Cerebellar cortex (tissue), 1 donor: Measurements from ENCODE around the gene TP53BP1.
"Not testable (repeated sequence)": the region's sequence is repeated elsewhere in the genome, so short reads cannot be mapped to it uniquely, and the experiment has no call there.

Experiments
- DNase-seq: peaks from one replicate; pipeline ENCODE4 v3.0.0-alpha.2; 2015; ENCODE audit warnings: low spot score

The TP53BP1 gene

DNA sequence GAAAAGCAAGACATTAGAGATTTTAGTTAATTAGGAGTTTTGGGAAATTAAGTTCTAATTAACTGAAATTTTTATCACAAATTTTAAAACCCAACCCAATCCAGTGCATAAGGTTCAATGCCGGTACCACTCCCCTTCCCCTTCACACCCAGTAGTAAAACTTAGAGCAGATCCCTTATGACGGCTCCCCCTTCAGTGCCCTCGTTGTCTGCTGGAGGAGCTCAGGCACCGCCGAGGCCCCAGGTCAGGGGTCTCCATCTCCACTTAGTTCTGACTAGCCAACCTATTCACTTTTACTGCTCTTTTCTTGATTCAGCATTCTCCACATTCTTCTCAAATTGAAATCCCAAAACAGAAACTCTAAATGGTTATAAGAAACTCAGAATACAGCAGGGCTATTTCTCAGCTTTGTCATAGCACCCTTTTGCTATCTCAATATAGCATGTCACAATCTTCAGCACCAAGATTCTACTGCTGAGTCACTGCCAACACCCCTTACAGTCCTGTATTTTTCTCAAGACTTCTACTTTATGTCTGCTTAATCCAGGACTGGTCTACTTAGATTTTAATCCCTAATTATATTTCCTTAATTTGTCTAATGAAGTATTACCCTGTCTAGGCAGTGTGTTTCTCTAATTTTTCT lies 82.3 kb downstream of the TP53BP1 start:
- no peak for DNase-seq

DNA sequence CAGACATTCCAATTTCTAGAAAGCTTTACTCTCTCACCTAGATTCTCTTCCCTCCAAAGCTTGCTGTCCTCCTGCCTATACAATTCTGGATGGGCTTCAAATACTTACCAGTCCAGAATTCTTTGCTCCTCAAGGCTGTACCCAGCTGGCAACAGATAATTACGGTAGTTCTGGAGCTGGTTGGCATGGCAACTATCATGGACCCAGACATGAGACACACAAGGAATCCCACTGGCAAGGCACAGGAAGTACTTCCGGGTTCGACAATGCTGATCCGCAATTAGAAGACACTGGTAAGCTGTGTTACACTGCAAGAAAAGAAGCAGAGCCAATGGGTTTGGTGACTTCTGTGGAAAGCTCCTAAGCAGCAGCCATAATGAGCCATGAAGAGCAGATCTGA lies 84.2 kb downstream of the TP53BP1 start:
- DNase-seq: no peak

DNA sequence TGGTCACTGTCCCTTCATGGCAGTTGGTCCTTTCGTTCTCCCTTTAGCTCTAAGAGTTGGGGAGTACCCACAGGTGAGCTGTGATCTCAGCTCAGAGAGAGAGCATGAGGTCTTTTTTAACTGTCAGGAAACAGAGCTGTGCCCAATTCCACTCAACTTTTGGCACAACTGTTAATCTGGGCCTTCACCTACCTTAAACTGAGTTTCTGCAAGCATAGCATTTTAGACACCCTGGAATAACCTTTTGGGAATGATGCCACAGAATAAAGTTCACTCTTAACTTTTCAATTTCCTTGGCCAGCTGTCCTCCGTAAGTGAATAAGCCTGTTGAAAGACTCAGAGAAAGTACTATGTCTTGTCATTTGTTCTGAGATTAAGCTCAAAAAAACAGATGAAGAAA lies 86.1 kb downstream of the TP53BP1 start:
- DNase-seq: no peak

DNA sequence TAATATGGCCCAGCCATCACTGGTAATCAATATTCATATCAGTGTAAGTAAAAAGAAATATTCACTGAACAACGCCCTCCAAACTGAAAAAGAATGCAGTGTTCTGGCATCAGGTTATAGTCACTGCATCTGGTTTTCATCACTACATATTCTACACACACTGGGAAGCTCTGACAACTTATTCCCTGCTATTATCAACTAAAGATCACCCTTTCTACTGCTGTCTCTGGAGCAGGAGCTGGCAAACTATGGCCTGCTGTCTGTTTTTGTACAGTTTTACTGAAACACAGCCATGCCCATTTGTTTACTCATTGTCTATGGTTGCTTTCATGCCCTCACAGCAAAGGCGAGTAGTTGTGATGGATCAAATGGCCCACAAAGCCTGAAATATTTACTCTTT lies 86.8 kb downstream of the TP53BP1 start:
- DNase-seq: no peak

DNA sequence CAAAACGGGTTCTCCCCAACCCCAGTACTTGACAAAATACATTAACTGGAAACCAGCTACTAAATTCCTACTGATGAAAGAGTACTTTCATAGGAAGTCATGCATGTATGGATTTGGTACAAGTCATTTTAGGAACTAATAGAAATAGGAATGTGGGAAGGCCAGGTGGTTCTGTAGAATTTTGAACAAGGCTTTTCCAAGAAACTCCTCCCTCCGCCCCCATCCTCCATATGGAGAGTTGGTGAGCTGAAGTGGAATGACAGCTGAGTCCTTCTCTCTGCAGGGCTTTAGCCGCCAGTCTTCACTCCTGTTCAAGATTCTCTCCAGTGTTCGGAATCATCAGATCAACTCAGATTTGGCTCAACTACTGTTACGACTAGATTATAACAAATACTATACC lies 88.8 kb downstream of the TP53BP1 start:
- no peak for DNase-seq

DNA sequence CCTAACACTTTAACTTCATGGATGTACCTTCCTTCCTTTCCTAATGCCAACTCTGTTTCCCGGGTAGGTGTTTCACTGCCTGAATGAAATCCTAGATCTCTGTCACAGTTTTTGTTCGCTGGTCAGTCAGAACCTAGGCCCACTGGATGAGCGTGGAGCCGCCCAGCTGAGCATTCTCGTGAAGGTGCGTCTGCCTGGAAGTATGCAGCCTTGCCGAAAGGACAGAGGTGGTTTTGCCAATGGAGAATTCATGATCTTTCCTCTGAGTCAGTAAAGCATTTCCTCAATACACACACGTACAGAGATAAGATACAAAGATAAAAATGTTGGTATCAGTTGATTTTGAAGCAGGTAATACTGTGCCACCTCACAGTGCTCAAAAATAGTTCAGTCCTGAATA lies 89.3 kb downstream of the TP53BP1 start:
- no peak for DNase-seq

DNA sequence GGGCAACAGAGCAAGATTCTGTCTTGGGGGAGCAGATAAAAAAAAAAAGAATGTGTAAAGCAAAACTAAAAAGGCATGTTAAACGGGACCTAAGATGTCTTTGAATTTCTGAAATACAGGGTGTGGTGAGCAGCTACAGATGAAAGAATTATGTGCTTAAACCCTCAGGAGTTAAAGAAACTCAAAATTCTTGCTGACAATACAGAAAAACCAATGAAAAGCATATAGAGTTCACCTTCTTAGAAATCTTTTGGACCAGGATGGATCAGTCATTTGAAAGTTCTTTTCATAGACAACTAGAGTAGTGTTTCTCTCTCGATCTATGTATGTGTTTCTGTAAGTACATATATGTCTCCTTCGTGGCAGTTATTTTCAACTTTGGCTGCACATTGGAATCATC lies 90.7 kb downstream of the TP53BP1 start:
- no peak for DNase-seq

DNA sequence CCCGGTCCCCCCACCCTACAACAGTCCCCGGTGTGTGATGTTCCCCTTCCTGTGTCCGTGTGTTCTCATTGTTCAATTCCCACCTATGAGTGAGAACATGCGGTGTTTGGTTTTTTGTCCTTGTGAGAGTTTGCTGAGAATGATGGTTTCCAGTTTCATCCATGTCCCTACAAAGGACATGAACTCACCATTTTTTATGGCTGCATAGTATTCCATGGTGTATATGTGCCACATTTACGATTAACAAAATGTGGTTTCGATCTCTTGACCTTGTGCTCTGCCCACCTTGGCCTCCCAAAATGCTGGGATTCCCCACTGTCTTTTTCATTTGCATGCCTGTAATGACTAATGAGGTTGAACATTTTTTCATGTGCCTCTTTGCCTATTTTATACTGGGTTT lies 99.4 kb downstream of the TP53BP1 start:
- not testable (repeated sequence) for DNase-seq

DNA sequence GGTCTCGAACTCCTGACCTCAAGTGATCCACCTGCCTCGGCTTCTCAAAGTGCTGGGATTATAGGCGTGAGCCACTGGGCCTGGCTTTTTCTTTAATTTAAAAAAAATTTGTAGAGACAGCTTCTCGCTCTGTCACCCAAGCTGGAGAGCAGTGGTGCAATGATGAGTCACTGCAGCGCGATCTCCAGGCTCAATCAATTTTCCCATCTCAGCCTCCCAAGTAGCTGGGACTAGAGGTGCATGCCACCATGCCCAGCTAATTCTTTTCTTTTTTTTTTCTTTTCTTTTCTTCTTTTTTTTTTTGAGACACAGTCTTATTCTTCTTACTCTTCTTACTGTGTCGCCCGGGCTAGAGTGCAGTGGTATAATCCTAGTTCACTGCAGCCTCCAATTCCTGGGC lies 102.2 kb downstream of the TP53BP1 start:
- no peak for DNase-seq

DNA sequence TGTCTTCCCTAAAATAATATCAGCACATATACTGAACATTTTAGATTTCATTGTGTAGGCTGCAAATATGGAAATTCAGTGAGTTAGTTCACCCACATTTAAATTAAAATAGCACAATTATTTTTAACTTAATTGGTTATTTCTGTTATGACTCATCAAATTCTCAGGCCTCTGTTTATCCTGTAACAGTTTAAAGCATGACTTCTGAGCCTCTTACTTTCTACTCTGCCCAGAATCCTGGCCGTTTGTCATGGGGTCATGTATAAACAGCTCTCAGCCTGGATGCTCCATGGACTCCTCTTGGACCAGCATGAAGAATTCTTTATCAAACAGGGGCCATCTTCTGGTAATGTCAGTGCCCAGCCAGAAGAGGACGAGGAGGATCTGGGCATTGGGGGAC lies 109.9 kb downstream of the TP53BP1 start:
- DNase-seq: no peak

DNA sequence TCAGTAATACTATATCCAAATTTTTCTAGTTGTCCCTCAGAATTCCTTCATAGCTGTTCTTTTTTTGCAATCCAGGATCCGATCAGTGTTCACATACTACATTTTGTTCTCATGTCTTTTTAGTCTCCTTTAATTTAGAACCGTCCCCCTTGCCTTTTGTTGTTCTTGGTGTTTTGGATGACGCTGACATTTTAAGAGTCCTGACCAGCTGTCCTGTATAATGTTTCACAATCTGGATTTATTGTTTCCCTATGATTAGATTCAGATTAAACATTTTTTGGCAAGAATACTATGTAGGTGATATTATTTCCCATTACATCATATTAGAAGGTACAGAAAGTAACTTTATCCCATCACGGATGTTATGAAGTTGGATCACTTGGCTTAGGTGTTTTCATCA lies 110.6 kb downstream of the TP53BP1 start:
- no peak for DNase-seq

DNA sequence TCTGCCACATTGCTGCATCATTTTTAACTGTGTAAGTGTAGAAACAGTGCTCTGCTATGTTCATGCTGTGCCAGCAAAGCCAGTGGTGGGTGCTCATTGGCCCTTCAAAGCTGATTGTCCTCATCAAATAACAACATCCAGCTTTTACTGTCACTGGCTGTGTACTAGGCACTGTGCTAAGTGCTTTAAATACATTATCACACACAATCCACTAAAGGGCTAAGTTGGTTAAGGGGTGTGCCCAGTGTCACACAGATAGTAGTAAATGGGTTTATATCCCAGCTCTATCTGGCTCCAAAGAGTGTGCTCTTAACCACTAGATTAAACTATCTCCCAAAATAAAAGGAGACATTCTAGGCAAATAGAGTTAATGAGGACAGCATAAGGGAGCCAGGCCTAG lies 114.4 kb downstream of the TP53BP1 start:
- DNase-seq: no peak

DNA sequence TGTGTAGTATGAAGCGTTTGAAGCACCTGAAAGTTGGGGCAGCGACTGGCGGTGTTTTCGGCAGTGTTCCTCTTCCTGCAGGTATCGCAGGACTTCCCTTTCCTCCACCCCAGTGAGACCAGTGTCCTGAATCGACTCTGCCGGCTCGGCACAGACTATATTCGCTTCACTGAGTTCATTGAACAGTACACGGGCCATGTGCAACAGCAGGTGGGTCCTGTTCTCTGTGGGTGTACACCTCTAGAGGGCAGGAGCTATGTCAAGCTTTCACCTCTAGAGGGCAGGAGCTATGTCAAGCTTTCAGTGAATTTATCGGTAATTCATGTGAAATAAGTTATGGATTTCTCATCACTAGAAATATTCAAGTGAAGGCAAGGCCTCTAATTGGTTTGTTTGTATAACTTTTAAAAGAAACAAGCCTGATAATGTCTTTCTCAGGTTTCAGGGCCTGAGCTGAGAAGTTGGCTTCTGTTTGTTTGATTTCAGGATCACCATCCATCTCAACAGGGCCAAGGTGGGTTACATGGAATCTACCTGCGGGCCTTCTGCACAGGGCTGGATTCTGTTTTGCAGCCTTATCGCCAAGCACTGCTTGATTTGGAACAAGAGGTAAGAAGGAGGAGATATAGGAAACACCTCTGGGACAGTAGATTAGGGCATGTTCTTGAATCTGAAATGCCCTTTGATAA lies 116.8 kb downstream of the TP53BP1 start:
- DNase-seq: peak; percentile 36

DNA sequence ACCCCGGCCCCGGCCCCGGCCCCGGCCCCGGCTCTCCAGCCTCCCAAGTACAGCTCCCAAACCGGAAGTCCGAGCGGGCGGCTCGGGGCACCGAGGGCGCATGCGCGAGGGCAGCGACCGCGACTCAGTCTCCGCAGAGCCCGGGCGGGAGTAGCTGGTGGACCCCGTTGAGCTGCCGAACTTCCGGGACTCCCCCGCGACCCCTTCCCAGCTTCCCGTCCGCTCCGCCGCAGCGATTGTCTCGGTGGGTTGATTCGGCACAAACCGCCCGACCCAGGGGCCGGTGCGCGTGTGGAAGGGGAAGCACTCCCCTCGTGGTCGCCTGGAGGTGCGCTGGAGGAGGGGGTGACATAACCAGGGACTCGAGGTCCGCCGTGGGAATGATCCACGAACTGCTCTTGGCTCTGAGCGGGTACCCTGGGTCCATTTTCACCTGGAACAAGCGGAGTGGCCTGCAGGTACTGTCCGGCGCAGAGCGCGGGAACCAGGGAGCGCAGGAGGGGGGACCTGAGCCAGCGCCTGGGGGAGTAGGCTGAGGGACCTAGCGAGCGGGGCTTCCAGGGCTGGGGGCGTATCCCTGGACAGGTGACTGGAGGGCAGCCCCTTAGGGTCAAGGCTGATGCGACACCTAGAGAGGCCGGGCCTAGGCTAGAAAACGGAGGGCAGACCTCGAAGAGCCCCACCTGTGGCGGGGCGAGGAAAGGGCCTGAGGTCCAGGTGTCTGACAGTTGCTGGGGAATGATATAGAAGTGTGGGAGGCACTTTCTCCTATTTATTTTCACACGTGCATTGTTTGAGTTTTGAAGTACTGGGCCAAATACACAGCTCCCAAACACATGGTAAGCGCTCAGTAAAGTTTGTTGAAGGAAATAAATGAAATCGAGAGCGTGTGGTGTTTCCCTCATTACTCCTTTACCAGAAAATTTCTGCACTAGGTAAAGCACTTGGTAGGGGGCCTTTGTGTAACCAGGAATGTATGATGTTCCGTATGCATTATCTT lies 121.7 kb downstream of the TP53BP1 start, which contains the start of the genes TUBGCP4 and ZSCAN29:
TUBGCP4 (plus strand) TSS at position 127 of the 1,000 bp plus-strand sequence; CDS start at position 381, 254 bp downstream.
ZSCAN29 (minus strand) TSS at position 69 of the 1,000 bp plus-strand sequence. CDS start 1,130 bp downstream, outside the sequence.
- peak; percentile 80 for DNase-seq

DNA sequence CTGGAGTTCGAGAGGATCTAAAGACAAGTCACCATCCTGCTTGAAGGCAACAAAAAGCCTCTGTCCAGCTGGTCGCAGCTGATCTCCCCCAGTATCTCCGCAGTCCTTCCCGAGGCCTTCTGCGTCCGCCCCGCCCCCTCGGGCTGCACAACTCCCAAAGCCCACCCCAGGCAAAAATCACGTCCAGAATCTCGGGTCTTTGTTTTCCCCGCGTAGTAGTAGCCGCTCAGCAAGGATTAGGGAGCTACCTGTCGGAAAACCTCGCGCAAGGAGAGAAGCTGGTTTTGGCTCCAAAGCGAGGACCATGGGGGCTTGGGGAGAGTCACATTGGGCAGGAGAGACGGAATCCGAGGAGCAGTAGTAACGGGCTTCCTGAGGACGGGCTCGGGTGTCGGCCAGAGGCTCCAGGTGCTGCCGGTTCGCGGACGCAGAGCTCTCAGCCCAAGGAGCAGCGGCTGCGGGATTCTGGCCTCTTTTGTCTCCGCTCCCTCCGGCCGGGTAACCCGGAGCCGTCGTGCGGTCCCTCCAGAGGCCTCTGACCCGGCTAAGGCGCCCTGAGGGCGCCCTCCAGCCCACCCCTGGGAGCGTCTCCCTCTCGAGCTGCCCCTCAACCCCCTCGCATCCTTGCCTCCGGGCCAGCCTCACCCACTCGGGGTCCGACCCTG lies 122.5 kb downstream of the TP53BP1 start:
- no peak for DNase-seq

DNA sequence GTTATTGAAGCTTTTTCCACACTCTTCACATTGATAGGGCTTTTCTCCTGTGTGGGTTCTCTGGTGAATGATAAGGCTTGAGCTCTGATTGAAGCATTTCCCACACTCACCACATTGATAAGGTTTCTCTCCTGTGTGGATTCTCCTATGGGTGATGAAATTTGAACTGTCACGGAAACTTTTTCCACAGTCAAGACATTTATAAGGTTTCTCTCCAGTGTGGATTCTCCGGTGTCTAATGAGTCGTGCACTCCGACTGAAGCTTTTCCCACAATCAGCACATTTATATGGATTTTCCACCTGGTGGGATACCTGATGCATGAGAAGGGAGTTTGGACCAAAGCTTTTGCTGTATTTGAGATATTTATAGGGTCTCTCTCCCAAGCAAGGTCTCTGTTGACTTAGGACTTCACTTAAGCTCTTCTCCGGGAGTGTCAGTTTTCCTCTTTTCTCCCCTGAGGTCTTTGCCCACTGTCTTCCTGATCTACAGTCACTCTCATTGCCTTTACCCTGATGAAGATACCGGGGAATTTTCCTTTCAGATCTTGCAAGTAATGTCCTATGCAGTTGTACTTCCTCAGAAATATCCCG lies 131.5 kb downstream of the TP53BP1 start:
- DNase-seq: no peak

DNA sequence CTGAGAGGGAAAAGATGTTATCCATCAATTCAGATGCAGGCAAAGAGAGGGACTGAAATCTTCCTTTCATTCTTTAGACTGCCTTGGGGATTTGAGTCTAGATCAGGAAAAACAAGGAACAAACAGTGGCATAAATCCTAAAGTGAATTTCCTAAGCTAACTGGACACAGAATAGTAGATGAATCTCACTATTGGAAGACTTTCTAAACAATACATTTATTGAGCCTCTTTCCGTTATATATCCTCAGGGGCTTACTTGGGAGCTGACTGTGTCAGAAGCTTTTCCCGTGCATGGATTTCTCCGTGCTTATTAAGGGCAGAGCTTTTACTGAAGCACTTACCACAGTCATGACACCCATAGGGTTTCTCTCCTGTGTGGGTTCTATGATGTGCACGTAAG lies 132.1 kb downstream of the TP53BP1 start:
- DNase-seq: no peak
